NCI-H146 treated with DMSO at 0.1 percent for 48 hours (cell line): Measurements from ENCODE around the gene ZFP36L1.

Source experiments
- DNase-seq: peaks from one replicate; lab custom pipeline; 2025; ENCODE audit not compliant: unreplicated experiment; lab: John Stamatoyannopoulos, UW

ZFP36L1 gene

GRCh38 chr14:68784978-68785533, 7.8 kb downstream of the ZFP36L1 start:
- no peak for DNase-seq

GRCh38 chr14:68784226-68784910, 8.5 kb downstream of the ZFP36L1 start:
- DNase-seq: no peak

- no peak for DNase-seq
Observed at GRCh38 chr14:68783408-68784225, 9.2 kb downstream of the ZFP36L1 start.

- DNase-seq: no peak
Observed at GRCh38 chr14:68782091-68782981, 10.5 kb downstream of the ZFP36L1 start.

- no peak for DNase-seq
Observed at GRCh38 chr14:68781161-68782021, 11.5 kb downstream of the ZFP36L1 start.

- no peak for DNase-seq
Observed at GRCh38 chr14:68780358-68781160, 12.3 kb downstream of the ZFP36L1 start.

- DNase-seq: no peak
Observed at GRCh38 chr14:68779761-68780323, 13.0 kb downstream of the ZFP36L1 start.

- DNase-seq: peak; percentile 3
Observed at GRCh38 chr14:68777644-68778043, 15.2 kb downstream of the ZFP36L1 start.

GRCh38 chr14:68775614-68776126, 17.2 kb downstream of the ZFP36L1 start:
- DNase-seq: no peak

GRCh38 chr14:68774771-68775613, 17.9 kb downstream of the ZFP36L1 start:
- peak; percentile 24 for DNase-seq

GRCh38 chr14:68772761-68773381, 20.0 kb downstream of the ZFP36L1 start:
- DNase-seq: no peak

- DNase-seq: no peak
Observed at GRCh38 chr14:68771631-68772030, 21.2 kb downstream of the ZFP36L1 start.

- no peak for DNase-seq
Observed at GRCh38 chr14:68770553-68771286, 22.1 kb downstream of the ZFP36L1 start.

GRCh38 chr14:68770051-68770450, 22.8 kb downstream of the ZFP36L1 start:
- DNase-seq: no peak

- no peak for DNase-seq
Observed at GRCh38 chr14:68768316-68768715, 24.6 kb downstream of the ZFP36L1 start.

- no peak for DNase-seq
Observed at GRCh38 chr14:68767248-68767645, 25.6 kb downstream of the ZFP36L1 start.
